Epithelial cell of proximal tubule (primary cell): Measurements from ENCODE around the gene PIGV. TPM values are rescaled to one million over a fixed set of nuclear protein-coding genes. Genes with fewer than 3 reads are reported as not detected.
A peak's percentile ranks its signal among the peaks of the same experiment; 100 is the strongest.

Source experiments
- DNase-seq: peaks from one replicate; pipeline ENCODE4 v3.0.0-alpha.2; 2011; ENCODE audit warnings: low read depth
- H3K4me3 ChIP-seq: 2 replicates; pipeline ENCODE4 v1.5.1; 2011; ENCODE audit warnings: low read depth, mild to moderate bottlenecking, low read length
- CTCF ChIP-seq: conservative IDR thresholded peaks from 2 replicates; pipeline ENCODE4 v1.5.1; 2012; ENCODE audit warnings: low read depth, mild to moderate bottlenecking, low read length
- total RNA-seq: library from RNA; depleted of rRNA; stranded (reverse); fragments of >200 nt; gene quantifications from 2 replicates; pipeline ENCODE4 v1.2.3, GENCODE V29; 2015

The PIGV gene
- total RNA-seq, 1 donor from 2014 or later: 12.6 TPM

- no peak for TF ChIP-seq CTCF
- no peak overlapping the region for H3K4me3 ChIP-seq
- no peak for DNase-seq
Observed at GRCh38 chr1:26811708-26812107, 24.0 kb downstream of the PIGV start.

- H3K4me3 ChIP-seq: no peak overlapping the region
- DNase-seq: no peak
- no peak for TF ChIP-seq CTCF
Observed at GRCh38 chr1:26814377-26814776, 26.6 kb downstream of the PIGV start.

GRCh38 chr1:26814893-26815292 lies 27.1 kb downstream of the PIGV start:
- H3K4me3 ChIP-seq: no peak overlapping the region
- no peak for TF ChIP-seq CTCF
- DNase-seq: no peak

- no peak overlapping the region for H3K4me3 ChIP-seq
- DNase-seq: no peak
- peak; percentile 18 for TF ChIP-seq CTCF
Observed at GRCh38 chr1:26820784-26821269, 33.1 kb downstream of the PIGV start.

- no peak overlapping the region for H3K4me3 ChIP-seq
- DNase-seq: no peak
- no peak for TF ChIP-seq CTCF
Observed at GRCh38 chr1:26822737-26823395, 35.1 kb downstream of the PIGV start.

- no peak for TF ChIP-seq CTCF
- DNase-seq: no peak
- no peak overlapping the region for H3K4me3 ChIP-seq
Observed at GRCh38 chr1:26824731-26825130, 37.0 kb downstream of the PIGV start.
